Subcutaneous abdominal adipose tissue (tissue), 5 donors: Measurements from ENCODE around the gene SHISAL1.
"Not testable (repeated sequence)": the region's sequence is repeated elsewhere in the genome, so short reads cannot be mapped to it uniquely, and the experiment has no call there.

Experiments used
- H3K27ac ChIP-seq: one replicate; pipeline ENCODE4 v1.7.0; 2013; ENCODE audit warnings: low read depth, mild to moderate bottlenecking, inconsistent platforms, low read length, moderate library complexity
- H3K27me3 ChIP-seq, 5 donors: one replicate each; pipeline ENCODE4 v1.7.0; 2013; ENCODE audit warnings: low read length in 5 of 5, inconsistent platforms in 1 of 5; ENCODE audit not compliant: control insufficient read depth in 5 of 5, insufficient read depth in 4 of 5
- H3K36me3 ChIP-seq, 5 donors: one replicate each; pipeline ENCODE4 v1.7.0; 2013; ENCODE audit warnings: low read length in 5 of 5; ENCODE audit not compliant: control insufficient read depth in 5 of 5, insufficient read depth in 5 of 5
- H3K4me1 ChIP-seq, 5 donors: one replicate each; pipeline ENCODE4 v1.7.0; 2013; ENCODE audit warnings: low read length in 5 of 5, mild to moderate bottlenecking in 3 of 5, moderate library complexity in 1 of 5; ENCODE audit not compliant: control insufficient read depth in 5 of 5, insufficient read depth in 5 of 5
- H3K4me3 ChIP-seq, 5 donors: one replicate each; pipeline ENCODE4 v1.7.0; 2013; ENCODE audit warnings: low read length in 5 of 5, low read depth in 1 of 5
- H3K9ac ChIP-seq, 5 donors: one replicate each; pipeline ENCODE4 v1.7.0; 2013; ENCODE audit warnings: low read length in 5 of 5, mild to moderate bottlenecking in 4 of 5, moderate library complexity in 3 of 5
- H3K9me3 ChIP-seq, 5 donors: one replicate each; pipeline ENCODE4 v1.7.0; 2013; ENCODE audit warnings: low read length in 5 of 5; ENCODE audit not compliant: control insufficient read depth in 5 of 5
- donor health status: healthy.
- donor health status: healthy.
- donor health status: healthy.
- donor health status: healthy.
- donor health status: healthy.

The SHISAL1 gene

GRCh38 chr22:44305455-44305854, 7.3 kb downstream of the SHISAL1 start:
- H3K36me3 ChIP-seq, result no peaks in the 10 kb centered on the region
- H3K4me1 ChIP-seq, result peaks cover 0 to 15% (median 5%) of the 10 kb centered on the region in 5 donors
- peaks cover 0 to 10% (median 5%) of the 10 kb centered on the region in 5 donors for H3K27me3 ChIP-seq
- H3K9me3 ChIP-seq, result no peaks in the 10 kb centered on the region
- H3K9ac ChIP-seq, result no peak overlapping the region
- no peak overlapping the region for H3K4me3 ChIP-seq
- H3K27ac ChIP-seq, result no peak overlapping the region

GRCh38 chr22:44304911-44305310, 7.8 kb downstream of the SHISAL1 start:
- H3K9me3 ChIP-seq, result no peaks in the 10 kb centered on the region
- peaks cover 0 to 15% (median 5%) of the 10 kb centered on the region in 5 donors for H3K4me1 ChIP-seq
- no peak overlapping the region for H3K27ac ChIP-seq
- no peak overlapping the region for H3K4me3 ChIP-seq
- H3K36me3 ChIP-seq, result no peaks in the 10 kb centered on the region
- peaks cover 0 to 13% (median 11%) of the 10 kb centered on the region in 5 donors for H3K27me3 ChIP-seq
- no peak overlapping the region for H3K9ac ChIP-seq

- H3K27me3 ChIP-seq, result peaks cover 3 to 17% (median 13%) of the 10 kb centered on the region in 5 donors
- no peaks in the 10 kb centered on the region for H3K9me3 ChIP-seq
- no peaks in the 10 kb centered on the region for H3K36me3 ChIP-seq
- no peak overlapping the region for H3K9ac ChIP-seq
- H3K27ac ChIP-seq, result no peak overlapping the region
- H3K4me3 ChIP-seq, result no peak overlapping the region
- peaks cover 0 to 11% (median under 1%) of the 10 kb centered on the region in 5 donors for H3K4me1 ChIP-seq
These were observed 8.4 kb downstream of the SHISAL1 start for GRCh38 chr22:44304354-44304753.

- H3K27ac ChIP-seq, H3K4me1 ChIP-seq: not testable (repeated sequence)
These were observed 10.4 kb downstream of the SHISAL1 start for GRCh38 chr22:44302363-44302762.

GRCh38 chr22:44301039-44301438, 11.7 kb downstream of the SHISAL1 start:
- Histone ChIP-seq H3K4me1 (peaks cover 0 to 6% (median 0%) of the 10 kb centered on the region in 5 donors), H3K27ac (no peak overlapping the region), H3K27me3 (peaks cover 13 to 28% (median 15%) of the 10 kb centered on the region in 5 donors), H3K4me3 (no peak overlapping the region), H3K36me3 (no peaks in the 10 kb centered on the region), H3K9ac (no peak overlapping the region), H3K9me3 (no peaks in the 10 kb centered on the region)

More at GRCh38 chr22:44302363-44302762, 10.4 kb downstream of the SHISAL1 start:
- H3K27me3 ChIP-seq, result peaks cover 13 to 25% (median 15%) of the 10 kb centered on the region in 5 donors
- not testable (repeated sequence) for H3K9me3 ChIP-seq, H3K9ac ChIP-seq, H3K4me3 ChIP-seq, H3K36me3 ChIP-seq

GRCh38 chr22:44299124-44299523, 13.6 kb downstream of the SHISAL1 start:
- Histone ChIP-seq H3K27ac (no peak overlapping the region), H3K9me3 (peaks cover under 1 to 11% (median 3%) of the 10 kb centered on the region in 5 donors), H3K4me1 (no peaks in the 10 kb centered on the region), H3K4me3 (no peak overlapping the region), H3K36me3 (no peaks in the 10 kb centered on the region), H3K27me3 (peaks cover 13 to 28% (median 15%) of the 10 kb centered on the region in 5 donors), H3K9ac (no peak overlapping the region)

GRCh38 chr22:44298406-44299091, 14.2 kb downstream of the SHISAL1 start:
- peaks cover 2 to 14% (median 6%) of the 10 kb centered on the region in 5 donors for H3K9me3 ChIP-seq
- no peaks in the 10 kb centered on the region for H3K36me3 ChIP-seq
- no peak overlapping the region for H3K4me3 ChIP-seq
- no peak overlapping the region for H3K9ac ChIP-seq
- H3K27me3 ChIP-seq, result peaks cover 13 to 28% (median 15%) of the 10 kb centered on the region in 5 donors
- no peaks in the 10 kb centered on the region for H3K4me1 ChIP-seq
- H3K27ac ChIP-seq, result no peak overlapping the region

GRCh38 chr22:44297470-44298061, 15.2 kb downstream of the SHISAL1 start:
- Histone ChIP-seq H3K9me3 (peaks cover 2 to 14% (median 6%) of the 10 kb centered on the region in 5 donors), H3K36me3 (no peaks in the 10 kb centered on the region), H3K4me3 (no peak overlapping the region), H3K27ac (no peak overlapping the region), H3K27me3 (peaks cover 13 to 28% (median 15%) of the 10 kb centered on the region in 5 donors), H3K4me1 (no peaks in the 10 kb centered on the region), H3K9ac (no peak overlapping the region)

GRCh38 chr22:44295406-44295805, 17.3 kb downstream of the SHISAL1 start:
- H3K4me3 ChIP-seq, result no peak overlapping the region
- H3K9me3 ChIP-seq, result peaks cover 2 to 14% (median 6%) of the 10 kb centered on the region in 5 donors
- H3K36me3 ChIP-seq, result no peaks in the 10 kb centered on the region
- peaks cover 10 to 33% (median 24%) of the 10 kb centered on the region in 5 donors for H3K27me3 ChIP-seq
- H3K9ac ChIP-seq, result no peak overlapping the region
- no peak overlapping the region for H3K27ac ChIP-seq
- no peaks in the 10 kb centered on the region for H3K4me1 ChIP-seq

- no peak overlapping the region for H3K27ac ChIP-seq
- no peaks in the 10 kb centered on the region for H3K36me3 ChIP-seq
- H3K4me3 ChIP-seq, result peak overlapping the region in 1 of 5 donors; percentile 16
- H3K4me1 ChIP-seq, result no peaks in the 10 kb centered on the region
- peaks cover 2 to 14% (median 6%) of the 10 kb centered on the region in 5 donors for H3K9me3 ChIP-seq
- peaks cover 8 to 24% (median 15%) of the 10 kb centered on the region in 5 donors for H3K27me3 ChIP-seq
- H3K9ac ChIP-seq, result no peak overlapping the region
These were observed 18.9 kb downstream of the SHISAL1 start for GRCh38 chr22:44293876-44294275.
